ENCODE data around the gene THNSL1.
A peak's percentile ranks its signal among the peaks of the same experiment; 100 is the strongest.
"Not testable (repeated sequence)": the region's sequence is repeated elsewhere in the genome, so short reads cannot be mapped to it uniquely, and the experiment has no call there.

The THNSL1 gene, protein sequence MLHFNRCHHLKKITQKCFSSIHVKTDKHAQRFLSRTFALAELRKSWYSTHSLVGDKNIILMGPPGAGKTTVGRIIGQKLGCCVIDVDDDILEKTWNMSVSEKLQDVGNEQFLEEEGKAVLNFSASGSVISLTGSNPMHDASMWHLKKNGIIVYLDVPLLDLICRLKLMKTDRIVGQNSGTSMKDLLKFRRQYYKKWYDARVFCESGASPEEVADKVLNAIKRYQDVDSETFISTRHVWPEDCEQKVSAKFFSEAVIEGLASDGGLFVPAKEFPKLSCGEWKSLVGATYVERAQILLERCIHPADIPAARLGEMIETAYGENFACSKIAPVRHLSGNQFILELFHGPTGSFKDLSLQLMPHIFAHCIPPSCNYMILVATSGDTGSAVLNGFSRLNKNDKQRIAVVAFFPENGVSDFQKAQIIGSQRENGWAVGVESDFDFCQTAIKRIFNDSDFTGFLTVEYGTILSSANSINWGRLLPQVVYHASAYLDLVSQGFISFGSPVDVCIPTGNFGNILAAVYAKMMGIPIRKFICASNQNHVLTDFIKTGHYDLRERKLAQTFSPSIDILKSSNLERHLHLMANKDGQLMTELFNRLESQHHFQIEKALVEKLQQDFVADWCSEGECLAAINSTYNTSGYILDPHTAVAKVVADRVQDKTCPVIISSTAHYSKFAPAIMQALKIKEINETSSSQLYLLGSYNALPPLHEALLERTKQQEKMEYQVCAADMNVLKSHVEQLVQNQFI

DNA sequence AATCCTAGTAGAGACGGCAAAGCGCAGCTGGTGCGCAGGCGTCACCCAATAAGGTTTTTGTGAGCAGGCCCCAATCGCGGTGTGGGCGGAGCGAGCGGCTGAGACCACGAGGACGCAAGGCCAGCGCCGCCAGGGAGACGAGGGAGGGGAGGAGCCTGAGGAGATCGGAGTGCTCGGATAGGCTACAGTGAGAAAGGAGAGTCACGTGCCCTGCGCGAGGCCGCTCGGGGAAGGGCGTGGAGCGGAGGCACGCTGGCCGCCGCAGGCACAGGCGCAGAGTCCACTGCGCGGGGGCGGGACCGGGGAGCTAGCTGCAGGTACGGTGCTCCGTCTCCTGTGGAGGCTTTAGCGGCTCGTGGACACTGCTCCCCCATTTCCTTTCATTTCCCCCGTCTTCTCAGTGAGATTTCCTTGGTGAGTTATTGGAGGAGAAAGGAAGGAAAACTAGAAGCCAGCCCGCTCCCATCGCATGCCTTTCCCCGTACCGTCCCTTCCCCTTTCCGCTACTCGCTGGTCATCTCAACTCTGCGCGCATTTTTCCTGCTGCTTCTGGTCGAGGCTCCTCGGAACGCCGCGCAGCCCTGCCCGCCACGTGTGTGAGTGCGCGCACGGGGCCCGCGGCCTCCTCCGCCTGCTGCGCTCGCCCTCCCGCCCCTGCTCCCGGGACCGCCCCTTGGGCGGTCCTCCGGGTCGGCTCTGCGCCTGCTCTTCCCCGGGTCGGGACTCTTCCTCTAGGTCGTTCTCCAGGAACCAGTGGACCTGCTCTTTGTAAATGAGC, at the start of gene THNSL1:
Gene THNSL1 (plus strand): TSS at position 237 of the 778 bp plus-strand sequence. CDS start 6,612 bp downstream, outside the sequence.
- Mint-ChIP-seq H3K27ac (peak within 1 kb of the TSS; percentile 95), H3K9me3 (no peaks in the 10 kb centered on the region), H3K4me1 (peaks cover 34% of the 10 kb centered on the region), H3K4me3 (peak within 1 kb of the TSS; percentile 93), H3K27me3 (no peaks in the 10 kb centered on the region), H3K36me3 (no peaks in the 10 kb centered on the region)

DNA sequence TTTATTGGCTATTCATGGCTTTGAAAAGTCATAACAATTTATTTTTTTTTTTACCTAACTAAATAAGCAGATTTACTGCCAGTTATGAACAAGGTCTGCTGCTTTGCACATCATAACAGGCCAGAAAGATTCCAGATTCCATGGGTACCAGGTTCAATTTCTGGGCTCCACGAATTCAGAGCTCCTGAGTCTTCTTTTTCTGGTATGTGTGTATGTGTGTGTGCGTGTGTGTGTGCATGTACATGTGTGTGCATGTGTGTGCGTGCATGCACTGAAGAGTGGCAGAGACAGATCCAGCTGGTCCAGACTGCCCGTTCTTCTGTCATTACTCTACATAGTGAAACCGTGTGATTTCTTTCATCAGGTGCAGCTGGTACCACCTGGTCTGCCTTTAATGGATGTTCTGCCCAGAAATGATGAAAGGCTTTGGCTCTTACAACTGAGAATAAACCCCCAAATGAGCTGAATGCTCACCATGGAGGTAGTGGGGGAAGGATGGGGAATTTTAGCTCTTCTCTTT, 49.4 kb upstream of the THNSL1 start:
- H3K9me3 Mint-ChIP-seq = no peaks in the 10 kb centered on the region
- H3K4me3 Mint-ChIP-seq = no peak overlapping the region
- peaks cover 7% of the 10 kb centered on the region for H3K4me1 Mint-ChIP-seq
- H3K36me3 Mint-ChIP-seq = no peaks in the 10 kb centered on the region
- H3K27me3 Mint-ChIP-seq = no peaks in the 10 kb centered on the region
- H3K27ac Mint-ChIP-seq = no peak overlapping the region

DNA sequence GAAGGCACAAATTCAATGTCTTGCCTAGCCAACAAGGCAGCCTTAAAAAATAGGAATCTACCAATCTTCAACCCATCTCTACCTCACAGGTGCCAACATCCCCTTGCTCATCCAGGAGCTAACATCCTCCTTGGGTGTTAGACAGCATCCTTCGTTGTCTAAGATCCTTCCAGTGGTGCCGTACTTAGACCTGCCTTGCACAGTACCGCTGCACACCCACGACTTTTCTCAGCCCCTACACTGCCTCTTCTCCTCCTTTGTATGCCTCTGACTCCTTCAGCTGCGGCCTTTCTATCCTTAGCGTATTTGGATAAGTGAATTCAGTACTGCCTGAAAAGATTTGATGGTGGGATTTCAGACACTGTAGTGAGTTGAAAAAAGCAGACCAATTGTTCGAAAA, 48.1 kb upstream of the THNSL1 start:
- Mint-ChIP-seq H3K4me1 (peaks cover 7% of the 10 kb centered on the region), H3K36me3 (no peaks in the 10 kb centered on the region), H3K9me3 (no peaks in the 10 kb centered on the region), H3K27ac (no peak overlapping the region), H3K4me3 (no peak overlapping the region), H3K27me3 (no peaks in the 10 kb centered on the region)

DNA sequence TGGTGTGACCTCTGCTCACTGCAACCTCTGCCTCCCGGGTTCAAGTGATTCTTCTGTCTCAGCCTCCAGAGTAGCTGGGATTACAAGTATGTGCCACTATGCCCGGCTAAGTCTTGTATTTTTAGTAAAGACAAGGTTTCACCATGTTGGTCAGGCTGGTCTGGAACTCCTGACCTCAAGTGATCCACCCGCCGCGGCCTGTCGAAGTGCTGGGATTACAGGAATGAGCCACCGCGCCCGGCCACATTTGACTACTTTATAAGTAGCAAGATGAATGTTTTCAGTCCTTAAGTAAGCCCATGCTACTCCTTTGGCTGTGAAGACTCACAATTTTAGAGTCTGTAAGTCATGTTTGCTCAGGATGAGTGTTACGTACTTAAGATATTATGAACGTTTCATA, 47.5 kb upstream of the THNSL1 start:
- not testable (repeated sequence) for H3K27ac Mint-ChIP-seq, H3K36me3 Mint-ChIP-seq, H3K27me3 Mint-ChIP-seq, H3K9me3 Mint-ChIP-seq, H3K4me3 Mint-ChIP-seq, H3K4me1 Mint-ChIP-seq

DNA sequence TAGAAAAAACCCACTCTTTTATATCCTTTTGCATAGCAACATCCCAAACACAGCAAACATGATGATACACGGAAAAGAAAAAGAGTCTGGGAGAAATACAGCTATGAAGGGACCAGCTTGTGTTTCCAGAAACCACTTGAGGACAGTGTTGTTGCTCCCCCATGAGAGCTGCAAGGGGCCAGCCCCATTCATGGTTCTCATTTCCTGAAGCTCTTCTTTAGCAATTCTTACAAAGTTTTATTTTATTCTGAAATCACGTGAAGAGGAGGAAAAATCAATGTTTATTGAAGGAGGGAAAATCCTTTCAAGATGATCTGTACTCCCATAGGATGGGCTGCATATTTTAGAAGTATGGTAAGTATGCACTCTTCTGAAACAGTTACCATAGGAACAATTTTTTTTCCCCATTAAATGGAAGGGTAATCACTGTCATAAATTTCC, 46.6 kb upstream of the THNSL1 start:
- H3K36me3 Mint-ChIP-seq = no peaks in the 10 kb centered on the region
- H3K27me3 Mint-ChIP-seq = no peaks in the 10 kb centered on the region
- peaks cover 7% of the 10 kb centered on the region for H3K4me1 Mint-ChIP-seq
- no peak overlapping the region for H3K27ac Mint-ChIP-seq
- no peaks in the 10 kb centered on the region for H3K9me3 Mint-ChIP-seq
- H3K4me3 Mint-ChIP-seq = no peak overlapping the region

DNA sequence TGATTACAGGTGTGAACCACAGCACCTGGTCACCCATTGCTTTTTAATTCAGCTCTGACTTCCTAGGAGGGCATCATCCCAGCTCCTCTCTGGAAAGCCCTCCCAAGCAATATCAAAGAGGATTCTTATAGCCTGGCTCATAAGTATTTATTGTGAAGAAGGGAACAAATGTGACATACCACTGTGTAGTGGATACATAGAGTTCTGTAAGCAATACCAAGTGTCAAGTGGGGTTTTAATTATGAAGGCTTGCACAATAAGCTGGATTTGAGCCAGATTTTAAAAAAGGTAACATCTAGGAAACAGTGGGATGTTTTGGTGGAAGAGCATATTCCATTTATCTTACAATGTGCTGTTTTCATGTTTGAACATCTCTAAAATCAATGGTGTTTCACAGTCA, 45.0 kb upstream of the THNSL1 start:
- Mint-ChIP-seq H3K36me3 (no peaks in the 10 kb centered on the region), H3K27ac (no peak overlapping the region), H3K4me3 (no peak overlapping the region), H3K9me3 (no peaks in the 10 kb centered on the region), H3K4me1 (peaks cover 7% of the 10 kb centered on the region), H3K27me3 (no peaks in the 10 kb centered on the region)

DNA sequence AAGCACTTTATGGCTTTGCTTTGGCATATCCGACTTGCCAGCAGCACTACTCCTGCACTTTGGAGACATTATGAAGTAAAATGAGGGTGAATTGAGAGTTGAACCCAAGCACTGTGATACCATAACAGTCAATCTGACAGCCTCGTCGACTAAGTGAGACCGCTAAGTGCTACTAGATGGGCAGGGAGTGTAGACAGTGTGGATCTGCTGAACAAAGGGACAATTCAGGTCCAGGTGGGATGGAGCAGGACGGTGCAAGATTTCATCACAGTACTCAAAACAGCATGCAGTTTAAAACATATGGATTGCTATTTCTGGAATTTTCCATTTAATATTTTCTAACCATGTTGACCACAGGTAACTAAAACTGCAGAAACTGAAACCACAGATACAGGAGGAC, 43.2 kb upstream of the THNSL1 start:
- no peak overlapping the region for H3K4me3 Mint-ChIP-seq
- no peaks in the 10 kb centered on the region for H3K27me3 Mint-ChIP-seq
- no peak overlapping the region for H3K27ac Mint-ChIP-seq
- H3K9me3 Mint-ChIP-seq = no peaks in the 10 kb centered on the region
- peaks cover 7% of the 10 kb centered on the region for H3K4me1 Mint-ChIP-seq
- no peaks in the 10 kb centered on the region for H3K36me3 Mint-ChIP-seq

DNA sequence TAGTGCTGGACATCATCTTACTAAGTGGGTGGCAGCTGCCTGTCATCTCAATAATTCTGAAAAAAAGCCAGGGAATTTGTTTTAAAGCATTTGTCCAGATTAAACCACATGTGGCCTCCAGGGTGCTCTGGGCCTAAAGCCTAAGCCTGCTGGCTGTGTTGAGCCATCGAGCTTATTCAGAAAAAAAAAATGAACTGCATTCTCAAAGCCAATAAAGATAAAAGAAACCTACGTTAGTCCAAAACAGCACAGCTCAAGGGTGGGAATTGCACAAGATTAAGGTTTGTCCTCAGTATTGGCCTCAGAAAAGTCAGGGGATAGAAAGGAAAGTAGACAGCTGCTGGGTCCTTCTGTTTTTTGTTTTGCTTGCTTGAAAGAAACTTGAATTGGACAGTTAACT, 41.4 kb upstream of the THNSL1 start:
- Mint-ChIP-seq H3K4me1 (peaks cover 3% of the 10 kb centered on the region), H3K9me3 (peaks cover 2% of the 10 kb centered on the region), H3K4me3 (no peak overlapping the region), H3K27me3 (no peaks in the 10 kb centered on the region), H3K27ac (no peak overlapping the region), H3K36me3 (no peaks in the 10 kb centered on the region)

DNA sequence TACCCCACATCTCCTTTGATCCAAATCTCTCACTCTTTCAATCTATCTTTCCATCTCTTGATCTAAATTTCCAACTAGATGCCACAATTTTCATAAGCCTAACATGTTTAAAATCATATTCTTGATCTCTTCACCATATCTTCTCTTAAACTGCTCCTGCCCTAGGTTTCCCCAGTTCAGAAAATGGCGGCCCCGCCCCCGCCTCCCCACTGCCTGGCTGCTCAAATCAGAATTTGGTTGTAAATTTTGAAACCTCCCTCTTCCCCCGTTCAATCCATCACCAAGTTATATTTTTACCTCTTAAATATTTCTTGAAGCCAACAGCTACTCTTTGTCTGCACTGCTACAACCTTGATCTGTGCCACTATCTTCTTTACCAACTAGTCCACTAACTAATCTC, 36.7 kb upstream of the THNSL1 start:
- Mint-ChIP-seq H3K36me3 (no peaks in the 10 kb centered on the region), H3K27ac (no peak overlapping the region), H3K4me3 (no peak overlapping the region), H3K4me1 (peaks cover 14% of the 10 kb centered on the region), H3K9me3 (peaks cover 6% of the 10 kb centered on the region), H3K27me3 (no peaks in the 10 kb centered on the region)

DNA sequence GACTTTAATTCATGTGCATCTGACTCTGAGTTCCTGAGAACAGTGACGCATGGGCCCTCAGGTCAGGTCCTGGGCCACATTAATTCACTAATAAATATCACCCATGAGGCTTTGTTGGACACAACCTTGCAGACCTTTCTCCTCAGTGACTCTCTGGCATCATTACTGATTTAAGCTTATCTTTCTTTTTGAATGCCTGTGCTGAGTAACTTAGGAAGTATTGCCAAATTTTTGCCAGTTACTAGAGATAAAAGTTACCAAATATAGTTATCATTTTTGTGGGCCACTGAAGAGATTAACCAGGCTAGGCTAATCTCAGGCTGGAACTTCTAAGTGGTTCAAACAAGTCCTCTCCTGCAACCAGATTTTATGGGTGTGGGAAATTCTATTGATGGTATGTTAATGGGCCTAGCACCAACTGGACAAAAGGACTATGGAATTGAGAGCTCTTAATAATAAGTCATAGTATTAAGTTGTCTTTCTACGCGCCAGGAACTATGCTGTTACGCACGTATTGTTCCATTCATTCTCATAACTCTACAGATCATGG, 35.2 kb upstream of the THNSL1 start:
- Mint-ChIP-seq H3K4me3 (no peak overlapping the region), H3K27ac (no peak overlapping the region), H3K36me3 (no peaks in the 10 kb centered on the region), H3K27me3 (no peaks in the 10 kb centered on the region), H3K4me1 (peaks cover 14% of the 10 kb centered on the region), H3K9me3 (peaks cover 6% of the 10 kb centered on the region)

DNA sequence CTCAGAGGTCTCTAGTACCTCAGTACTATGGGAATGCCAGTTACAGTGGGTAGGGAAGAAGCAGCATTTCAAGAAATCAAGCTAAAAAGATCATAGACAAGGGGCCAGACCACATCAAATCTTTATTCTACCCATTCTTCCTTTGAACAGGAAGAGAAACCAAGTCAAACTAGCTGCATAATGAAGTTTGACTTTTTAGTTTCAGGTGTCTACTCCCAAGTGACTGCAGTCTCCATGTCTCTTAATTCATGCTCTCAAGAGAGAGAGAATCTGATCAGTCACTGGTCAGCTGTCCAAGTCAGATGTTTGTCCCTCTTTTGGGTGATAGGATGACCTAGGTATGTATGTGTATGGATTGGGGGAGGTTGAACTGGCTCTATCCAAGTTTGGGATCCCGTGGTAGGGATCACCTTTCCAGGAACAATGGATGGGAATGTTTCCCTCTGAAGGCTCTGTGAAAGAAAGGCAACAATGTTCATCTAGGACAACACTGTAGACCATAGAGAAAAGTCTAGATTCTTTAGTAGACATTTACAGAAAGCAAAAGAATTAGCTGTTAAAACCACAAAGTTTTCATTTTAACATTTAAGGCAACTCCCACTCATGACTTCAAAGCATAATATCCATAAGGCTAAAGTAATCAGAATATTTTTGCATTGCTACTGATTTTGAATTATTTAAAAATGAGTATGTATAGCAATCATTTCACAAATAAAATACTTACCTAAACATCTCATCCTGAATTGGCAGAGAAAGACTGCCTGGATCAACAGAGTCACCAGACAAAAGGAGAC, 33.9 kb upstream of the THNSL1 start:
- Mint-ChIP-seq H3K9me3 (peaks cover 6% of the 10 kb centered on the region), H3K27me3 (no peaks in the 10 kb centered on the region), H3K27ac (no peak overlapping the region), H3K4me1 (peaks cover 14% of the 10 kb centered on the region), H3K36me3 (no peaks in the 10 kb centered on the region), H3K4me3 (no peak overlapping the region)

DNA sequence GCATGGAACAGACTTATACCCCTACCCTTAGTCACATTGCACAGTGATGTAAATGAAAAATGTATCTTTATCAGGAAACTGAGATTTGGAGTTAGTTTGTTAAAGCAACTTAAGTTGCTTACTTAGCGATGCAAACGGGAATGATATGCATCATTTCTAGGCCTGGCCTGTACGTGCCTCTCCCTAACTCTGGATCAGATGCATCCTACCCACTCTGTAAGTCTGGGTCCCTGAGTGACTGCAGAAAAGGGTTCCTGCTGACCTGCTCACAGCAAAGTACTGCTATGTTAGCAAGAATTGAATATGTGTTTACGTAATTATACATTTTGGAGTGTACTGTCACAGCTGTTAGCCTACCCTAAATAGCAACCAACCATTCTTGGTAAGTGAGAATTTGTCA, 33.3 kb upstream of the THNSL1 start:
- no peaks in the 10 kb centered on the region for H3K27me3 Mint-ChIP-seq
- peaks cover 14% of the 10 kb centered on the region for H3K4me1 Mint-ChIP-seq
- H3K4me3 Mint-ChIP-seq = no peak overlapping the region
- H3K36me3 Mint-ChIP-seq = no peaks in the 10 kb centered on the region
- peaks cover 6% of the 10 kb centered on the region for H3K9me3 Mint-ChIP-seq
- no peak overlapping the region for H3K27ac Mint-ChIP-seq

DNA sequence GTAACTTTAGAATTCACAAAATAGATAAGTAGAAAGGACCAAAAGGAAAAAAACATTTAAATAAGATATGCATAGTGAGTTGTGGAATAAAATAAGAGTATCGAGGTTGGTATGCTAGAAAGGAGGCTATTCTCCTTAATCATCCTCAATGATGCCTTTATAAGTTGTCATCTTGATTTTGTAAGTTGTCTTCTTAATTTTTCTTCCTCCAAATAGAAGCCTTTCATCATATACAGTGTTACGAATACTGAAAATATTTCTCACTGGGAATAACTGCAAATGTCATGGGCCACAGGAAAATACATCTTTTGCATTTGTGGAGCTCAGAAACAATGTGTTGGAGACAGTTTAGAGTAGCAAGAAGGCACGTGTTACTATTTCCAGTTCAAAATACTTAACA, 32.5 kb upstream of the THNSL1 start:
- no peak overlapping the region for H3K4me3 Mint-ChIP-seq
- H3K36me3 Mint-ChIP-seq = no peaks in the 10 kb centered on the region
- no peaks in the 10 kb centered on the region for H3K27me3 Mint-ChIP-seq
- peaks cover 6% of the 10 kb centered on the region for H3K9me3 Mint-ChIP-seq
- peaks cover 14% of the 10 kb centered on the region for H3K4me1 Mint-ChIP-seq
- H3K27ac Mint-ChIP-seq = no peak overlapping the region

DNA sequence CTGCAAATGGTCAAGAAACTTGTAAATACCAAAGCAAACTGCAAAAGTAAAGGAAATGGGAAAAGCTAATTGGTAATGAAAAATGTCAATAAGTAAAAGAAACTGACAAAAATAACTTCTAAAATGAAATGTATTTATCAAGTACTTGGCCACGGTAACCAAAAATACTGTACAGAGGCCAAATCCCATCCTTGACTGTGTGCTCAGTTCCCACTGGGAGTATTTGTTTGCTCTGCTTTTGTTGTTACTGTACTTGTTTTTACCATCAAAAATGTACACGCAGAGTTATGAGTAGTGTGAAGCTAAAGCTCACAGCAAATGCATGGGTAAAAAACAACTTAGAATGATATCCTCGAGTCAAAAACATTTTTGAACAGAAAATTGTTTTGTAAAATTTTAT, 31.5 kb upstream of the THNSL1 start:
- Mint-ChIP-seq H3K36me3 (no peaks in the 10 kb centered on the region), H3K27ac (no peak overlapping the region), H3K27me3 (no peaks in the 10 kb centered on the region), H3K4me3 (no peak overlapping the region), H3K4me1 (peaks cover 14% of the 10 kb centered on the region), H3K9me3 (peaks cover 5% of the 10 kb centered on the region)

Measured in activated naive CD4-positive, alpha-beta T cell treated with anti-CD3 and anti-CD28 coated beads, Interleukin-2, amount 50 U/mL, for 24 hours (primary cell).